ENCODE data around the gene PNLIPRP1. TPM values are rescaled to one million over a fixed set of nuclear protein-coding genes. Genes with fewer than 3 reads are reported as not detected.

PNLIPRP1 gene
- total and polyA plus RNA-seq, 7 donors: 0.04 to 3.6 TPM; not detected in 5

- Histone ChIP-seq H3K4me3 (no peak overlapping the region), H3K27me3 (peaks cover 0 to 25% (median 17%) of the 10 kb centered on the region in 3 donors), H3K36me3 (no peaks in the 10 kb centered on the region), H3K27ac (no peak overlapping the region), H3K9me3 (no peaks in the 10 kb centered on the region), H3K4me1 (peaks cover 0 to 8% (median 4%) of the 10 kb centered on the region in 4 donors)
- TF ChIP-seq POLR2A (IDR thresholded peaks at IDR 0.05) (no peak), CTCF (IDR thresholded peaks at IDR 0.05) (no peak), EP300 (IDR thresholded peaks at IDR 0.05) (no peak), POLR2AphosphoS5 (IDR thresholded peaks at IDR 0.05) (no peak)
- 86 to 93% methylated on average over 4 of the region's 4 CpGs for WGBS, 2 donors
- intact Hi-C loops (cut with DNase I): loop anchor here (5.0 kb wide), 1 partner anchor 158 kb away; no protein-coding TSS in a partner anchor
- DNase-seq: no peak
These were observed 38.6 kb downstream of the PNLIPRP1 start for GRCh38 chr10:116629340-116629739.

- peaks cover 0 to 20% (median 17%) of the 10 kb centered on the region in 3 donors for H3K27me3 ChIP-seq
- no peaks in the 10 kb centered on the region for H3K9me3 ChIP-seq
- no peak overlapping the region for H3K27ac ChIP-seq
- H3K4me1 ChIP-seq: peaks cover 0 to 8% (median 4%) of the 10 kb centered on the region in 4 donors
- H3K36me3 ChIP-seq: no peaks in the 10 kb centered on the region
- WGBS, 2 donors: 89 to 94% methylated on average over 2 of the region's 2 CpGs
- no peak for DNase-seq
- intact Hi-C loops (cut with DNase I): no loop called here
- no peak overlapping the region for H3K4me3 ChIP-seq
- no peak for TF ChIP-seq POLR2A (IDR thresholded peaks at IDR 0.05)
- TF ChIP-seq EP300 (IDR thresholded peaks at IDR 0.05): no peak
- TF ChIP-seq POLR2AphosphoS5 (IDR thresholded peaks at IDR 0.05): no peak
- TF ChIP-seq CTCF (IDR thresholded peaks at IDR 0.05): no peak
These were observed 39.3 kb downstream of the PNLIPRP1 start for GRCh38 chr10:116630020-116630419.

GRCh38 chr10:116631871-116632295 lies 41.1 kb downstream of the PNLIPRP1 start:
- DNase-seq: no peak
- H3K9me3 ChIP-seq: no peaks in the 10 kb centered on the region
- H3K27ac ChIP-seq: no peak overlapping the region
- peaks cover 0 to 10% (median 9%) of the 10 kb centered on the region in 3 donors for H3K27me3 ChIP-seq
- 91% methylated on average over 6 of the region's 6 CpGs for WGBS, 2 donors
- H3K36me3 ChIP-seq: no peaks in the 10 kb centered on the region
- intact Hi-C loops (cut with DNase I): no loop called here
- peaks cover 0 to 8% (median 4%) of the 10 kb centered on the region in 4 donors for H3K4me1 ChIP-seq
- TF ChIP-seq POLR2AphosphoS5 (IDR thresholded peaks at IDR 0.05) (no peak), EP300 (IDR thresholded peaks at IDR 0.05) (no peak), POLR2A (IDR thresholded peaks at IDR 0.05) (no peak), CTCF (IDR thresholded peaks at IDR 0.05) (no peak)
- H3K4me3 ChIP-seq: no peak overlapping the region

- WGBS, 2 donors: 92% methylated on average over 17 of the region's 17 CpGs
- Histone ChIP-seq H3K4me1 (peaks cover 0 to 1% (median under 1%) of the 10 kb centered on the region in 4 donors), H3K27ac (no peak overlapping the region), H3K27me3 (peaks cover 0 to 2% (median under 1%) of the 10 kb centered on the region in 3 donors), H3K9me3 (no peaks in the 10 kb centered on the region), H3K36me3 (no peaks in the 10 kb centered on the region), H3K4me3 (no peak overlapping the region)
- no peak for TF ChIP-seq POLR2A (IDR thresholded peaks at IDR 0.05)
- no peak for TF ChIP-seq EP300 (IDR thresholded peaks at IDR 0.05)
- TF ChIP-seq POLR2AphosphoS5 (IDR thresholded peaks at IDR 0.05): no peak
- no peak for TF ChIP-seq CTCF (IDR thresholded peaks at IDR 0.05)
- intact Hi-C loops (cut with DNase I): no loop called here
- no peak for DNase-seq
These were observed 41.9 kb downstream of the PNLIPRP1 start for GRCh38 chr10:116632596-116633215.

Data from sigmoid colon (tissue), 7 donors.